MCF 10A (cell line): ENCODE measurements around the gene ZNF593OS. TPM values are rescaled to one million over a fixed set of nuclear protein-coding genes. Genes with fewer than 3 reads are reported as not detected.

Experiments
- BruUV-seq: library from RNA; stranded (reverse); fragments of 400-500 nt; replicated peaks from 2 replicates; lab custom pipeline; 2021; lab: Mats Ljungman, UMichigan
- CTCF ChIA-PET: fragments of 300-600 bp; sonication (Branson Sonifier 250); formaldehyde crosslinking; extraction: SDS; loops from one replicate; lab custom pipeline; 2021; ENCODE audit warnings: antibody characterized with exemption, inconsistent platforms; lab: Yijun Ruan, JAX
- POLR2A ChIA-PET: fragments of 300-600, 350-650 bp; sonication (Branson Sonifier 250); formaldehyde crosslinking; extraction: SDS; loops from one replicate; lab custom pipeline; 2020; ENCODE audit warnings: antibody characterized with exemption, inconsistent platforms; lab: Yijun Ruan, JAX
- DNase-seq: peaks from one replicate; pipeline ENCODE4 v3.0.0-alpha.2; 2018; ENCODE audit not compliant: unreplicated experiment
- H3K27ac Mint-ChIP-seq: one replicate; pipeline ENCODE4 v1.8.0; 2022; ENCODE audit warnings: mild to moderate bottlenecking, low read depth, mixed read lengths; ENCODE audit not compliant: unreplicated experiment
- H3K27me3 Mint-ChIP-seq: one replicate; pipeline ENCODE4 v1.8.0; 2022; ENCODE audit warnings: mixed read lengths; ENCODE audit not compliant: insufficient read depth, unreplicated experiment
- H3K36me3 Mint-ChIP-seq: one replicate; pipeline ENCODE4 v1.8.0; 2022; ENCODE audit warnings: mild to moderate bottlenecking, moderate library complexity, mixed read lengths; ENCODE audit not compliant: insufficient read depth, unreplicated experiment
- H3K4me1 Mint-ChIP-seq: one replicate; pipeline ENCODE4 v1.8.0; 2022; ENCODE audit warnings: mixed read lengths; ENCODE audit not compliant: insufficient read depth, unreplicated experiment
- H3K4me3 Mint-ChIP-seq: one replicate; pipeline ENCODE4 v1.8.0; 2022; ENCODE audit warnings: mild to moderate bottlenecking, moderate library complexity, mixed read lengths; ENCODE audit not compliant: unreplicated experiment
- H3K9me3 Mint-ChIP-seq: one replicate; pipeline ENCODE4 v1.8.0; 2022; ENCODE audit warnings: mixed read lengths; ENCODE audit not compliant: unreplicated experiment
- CTCF ChIP-seq: fragments of 200-600 bp; IDR thresholded peaks from one replicate; pipeline ENCODE4 v1.8.0; 2022; ENCODE audit warnings: antibody characterized with exemption, mild to moderate bottlenecking; ENCODE audit not compliant: unreplicated experiment
- intact Hi-C: fragments of 100-400 bp; cut with micrococcal nuclease; formaldehyde crosslinking; loops from 2 replicates; pipeline ENCODE4 v1.14.1; 2022
- total RNA-seq: library from RNA; stranded (reverse); gene quantifications from 2 replicates; pipeline ENCODE4 v1.2.3, GENCODE V29; 2022

Gene ZNF593OS
- total RNA-seq, 1 experiment from 2014 or later = not detected

DNA sequence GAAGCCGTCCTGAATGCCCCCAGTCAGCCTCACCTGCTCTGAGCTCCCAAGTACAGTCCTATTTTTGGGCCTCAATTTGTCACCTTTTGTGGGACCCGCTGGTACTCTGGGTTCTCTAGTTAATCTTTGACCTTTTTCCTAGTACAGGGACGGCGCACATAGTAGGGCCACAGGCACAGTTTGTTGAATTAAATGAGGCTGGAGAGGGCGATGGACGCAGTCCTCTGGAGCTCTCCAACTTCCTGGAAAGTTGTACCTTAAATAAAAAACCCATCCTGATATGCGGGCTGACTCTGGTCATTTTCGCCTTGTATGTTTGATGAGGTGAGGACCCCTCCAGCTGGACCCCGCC lies 8.0 kb downstream of the ZNF593OS start:
- Mint-ChIP-seq H3K4me3 (peak overlapping the region; percentile 64), H3K4me1 (no peaks in the 10 kb centered on the region), H3K27ac (no peak overlapping the region), H3K36me3 (no peaks in the 10 kb centered on the region), H3K27me3 (no peaks in the 10 kb centered on the region), H3K9me3 (no peaks in the 10 kb centered on the region)
- ChIA-PET CTCF (interaction anchor here (0.6 to 2.0 kb wide), 10 partner anchors 11 to 272 kb away, joined by 3 to 7 read pairs (median 4); partner anchors contain the start of gene CEP85), POLR2A (interaction anchor here (1.0 to 1.1 kb wide), 2 partner anchors 55 to 123 kb away, joined by 3 read pairs; no protein-coding TSS in a partner anchor)
- no peak for TF ChIP-seq CTCF
- intact Hi-C loops = loop anchor here (1.0 to 2.0 kb wide), 2 partner anchors 58 to 127 kb away; no protein-coding TSS in a partner anchor
- BruUV-seq = no TSS peak
- DNase-seq = no peak

- no peak overlapping the region for H3K27ac Mint-ChIP-seq
- CTCF ChIA-PET = interaction anchor here (0.6 to 2.0 kb wide), 7 partner anchors 7 to 317 kb away, joined by 3 to 6 read pairs (median 4); partner anchors contain the start of genes CEP85 and ZNF593
- BruUV-seq = no TSS peak
Measured at GRCh38 chr1:26162220-26162709, 9.4 kb downstream of the ZNF593OS start.

DNA sequence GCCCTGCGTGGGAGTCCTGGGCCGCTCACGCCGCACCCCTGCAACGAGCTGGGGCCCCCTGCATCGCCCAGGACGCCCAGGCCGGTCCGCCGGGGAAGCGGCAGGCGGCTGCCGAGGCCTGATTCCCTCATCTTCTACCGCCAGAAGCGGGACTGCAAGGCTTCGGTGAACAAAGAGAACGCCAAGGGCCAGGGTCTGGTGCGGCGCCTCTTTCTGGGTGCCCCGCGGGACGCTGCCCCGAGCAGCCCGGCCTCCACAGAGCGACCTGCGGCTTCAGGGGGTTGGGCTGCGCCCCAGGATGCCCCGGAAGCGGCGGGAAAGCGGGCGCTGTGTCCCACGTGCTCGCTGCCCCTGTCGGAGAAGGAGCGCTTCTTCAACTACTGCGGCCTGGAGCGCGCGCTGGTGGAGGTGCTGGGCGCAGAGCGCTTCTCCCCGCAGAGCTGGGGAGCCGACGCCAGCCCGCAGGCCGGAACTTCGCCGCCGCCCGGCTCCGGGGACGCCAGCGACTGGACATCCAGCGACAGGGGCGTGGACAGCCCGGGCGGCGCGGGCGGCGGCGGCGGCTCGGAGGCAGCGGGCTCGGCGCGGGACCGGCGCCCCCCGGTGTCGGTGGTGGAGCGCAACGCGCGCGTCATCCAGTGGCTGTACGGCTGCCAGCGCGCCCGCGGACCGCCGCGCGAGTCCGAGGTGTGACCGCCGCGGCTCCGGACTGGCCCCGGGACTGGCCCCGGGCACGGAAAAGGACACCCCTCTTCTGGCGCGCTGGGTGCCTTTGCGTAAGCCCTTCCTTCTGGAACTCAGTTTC lies 10.0 kb downstream of the ZNF593OS start:
- BruUV-seq = no TSS peak
- H3K9me3 Mint-ChIP-seq = no peaks in the 10 kb centered on the region
- no peak for DNase-seq
- ChIA-PET POLR2A (interaction anchor here (1.2 kb wide), 1 partner anchor 126 kb away, joined by 3 read pairs; no protein-coding TSS in a partner anchor), CTCF (interaction anchor here (1.1 to 2.0 kb wide), 3 partner anchors 8 to 72 kb away, joined by 3 to 6 read pairs (median 4); partner anchors contain the start of genes CEP85 and ZNF593)
- intact Hi-C loops = no loop called here
- no peaks in the 10 kb centered on the region for H3K4me1 Mint-ChIP-seq
- peak overlapping the region; percentile 26 for H3K4me3 Mint-ChIP-seq
- TF ChIP-seq CTCF = no peak
- H3K27me3 Mint-ChIP-seq = no peaks in the 10 kb centered on the region
- no peak overlapping the region for H3K27ac Mint-ChIP-seq
- H3K36me3 Mint-ChIP-seq = no peaks in the 10 kb centered on the region

More at GRCh38 chr1:26162220-26162709, 9.4 kb downstream of the ZNF593OS start:
- POLR2A ChIA-PET = interaction anchor here (1.2 kb wide), 1 partner anchor 126 kb away, joined by 3 read pairs; no protein-coding TSS in a partner anchor
- no peak for DNase-seq
- Mint-ChIP-seq H3K36me3 (no peaks in the 10 kb centered on the region), H3K9me3 (no peaks in the 10 kb centered on the region), H3K4me1 (no peaks in the 10 kb centered on the region), H3K27me3 (no peaks in the 10 kb centered on the region), H3K4me3 (peak overlapping the region; percentile 26)
- no peak for TF ChIP-seq CTCF
- intact Hi-C loops = no loop called here
